ENCODE data around the gene DUSP3.

GRCh38 chr17:43820759-43821158 is 42.0 kb upstream of the DUSP3 start:
- TF ChIP-seq GTF2F1 (IDR thresholded peaks at IDR 0.05; ENCODE audit: low read length): no peak
- TF ChIP-seq ZNF780A (CRISPR knock-in tag; IDR thresholded peaks at IDR 0.05): no peak
